ENCODE data around the gene FGL2.

FGL2 gene

DNA sequence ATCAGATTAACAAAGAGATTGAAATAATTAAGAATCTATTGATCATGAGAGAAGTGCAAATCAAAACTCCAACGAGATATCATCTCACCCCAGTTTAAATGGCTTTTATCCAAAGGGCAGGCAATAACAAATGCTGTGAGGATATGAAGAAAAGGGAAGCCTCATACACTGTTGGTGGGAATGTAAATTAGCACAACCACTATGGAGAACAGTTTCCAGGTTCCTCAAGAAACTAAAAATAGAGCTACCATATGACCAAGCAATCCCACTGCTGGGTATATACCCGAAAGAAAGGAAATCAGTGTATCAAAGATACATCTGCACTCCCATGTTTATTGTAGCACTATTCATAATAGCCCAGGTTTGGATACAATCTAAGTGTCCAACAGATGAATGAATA is 13.8 kb downstream of the FGL2 start:
- Histone ChIP-seq H3K9ac (ENCODE audit: low read length) (no peak overlapping the region), H3K4me2 (ENCODE audit: low read length) (no peak overlapping the region), H3F3A (ENCODE audit: insufficient read depth, low read length) (peaks cover 5% of the 10 kb centered on the region; the same call in 1 of the 2 replicates), H3K4me1 (ENCODE audit: insufficient read depth, low read length, severe bottlenecking) (peaks cover 12% of the 10 kb centered on the region), H3K27ac (ENCODE audit: low read depth, low read length, poor library complexity, severe bottlenecking) (no peak overlapping the region), H3K9me3 (ENCODE audit: low read length) (peaks cover 4% of the 10 kb centered on the region; the same call in 1 of the 2 replicates), H2AFZ (ENCODE audit: low read length) (no peak overlapping the region), H3K36me3 (ENCODE audit: insufficient read depth, low read length) (no peaks in the 10 kb centered on the region), H3K9me2 (ENCODE audit: low read depth, low read length) (no peaks in the 10 kb centered on the region), H4K20me1 (ENCODE audit: insufficient read depth, low read length) (no peaks in the 10 kb centered on the region), H3K79me2 (ENCODE audit: insufficient read depth, low read length) (no peaks in the 10 kb centered on the region), H3K27me3 (ENCODE audit: insufficient read depth, low read length) (no peaks in the 10 kb centered on the region), H3K4me3 (ENCODE audit: low read depth, low read length, poor library complexity, severe bottlenecking) (no peak overlapping the region)
- TF ChIP-seq EZH2 (IDR thresholded peaks at IDR 0.05; ENCODE audit: borderline replicate concordance, low read length) = no peak
- TF ChIP-seq, protein P1, sequence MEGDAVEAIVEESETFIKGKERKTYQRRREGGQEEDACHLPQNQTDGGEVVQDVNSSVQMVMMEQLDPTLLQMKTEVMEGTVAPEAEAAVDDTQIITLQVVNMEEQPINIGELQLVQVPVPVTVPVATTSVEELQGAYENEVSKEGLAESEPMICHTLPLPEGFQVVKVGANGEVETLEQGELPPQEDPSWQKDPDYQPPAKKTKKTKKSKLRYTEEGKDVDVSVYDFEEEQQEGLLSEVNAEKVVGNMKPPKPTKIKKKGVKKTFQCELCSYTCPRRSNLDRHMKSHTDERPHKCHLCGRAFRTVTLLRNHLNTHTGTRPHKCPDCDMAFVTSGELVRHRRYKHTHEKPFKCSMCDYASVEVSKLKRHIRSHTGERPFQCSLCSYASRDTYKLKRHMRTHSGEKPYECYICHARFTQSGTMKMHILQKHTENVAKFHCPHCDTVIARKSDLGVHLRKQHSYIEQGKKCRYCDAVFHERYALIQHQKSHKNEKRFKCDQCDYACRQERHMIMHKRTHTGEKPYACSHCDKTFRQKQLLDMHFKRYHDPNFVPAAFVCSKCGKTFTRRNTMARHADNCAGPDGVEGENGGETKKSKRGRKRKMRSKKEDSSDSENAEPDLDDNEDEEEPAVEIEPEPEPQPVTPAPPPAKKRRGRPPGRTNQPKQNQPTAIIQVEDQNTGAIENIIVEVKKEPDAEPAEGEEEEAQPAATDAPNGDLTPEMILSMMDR (IDR thresholded peaks at IDR 0.05; ENCODE audit: low read length) = no peak

DNA sequence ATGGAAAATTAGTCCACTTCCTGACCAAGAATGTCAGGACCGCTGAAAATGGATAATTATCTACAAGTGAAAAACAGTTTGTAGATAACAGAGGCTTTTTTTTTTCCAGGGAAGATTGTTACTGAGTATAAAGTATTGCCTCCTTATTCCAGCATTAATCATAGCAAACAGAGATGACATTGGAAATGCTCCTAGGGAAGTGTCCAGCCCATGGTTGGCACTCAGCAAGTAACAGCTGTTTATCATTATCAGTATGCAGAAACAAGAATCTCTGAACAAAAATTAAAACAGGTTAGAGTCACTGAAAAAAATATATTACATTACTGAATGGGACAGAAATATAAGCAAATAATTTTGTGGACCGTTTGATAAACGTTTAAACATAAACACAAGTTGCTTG is 14.6 kb downstream of the FGL2 start:
- no peaks in the 10 kb centered on the region for H3K9me2 ChIP-seq (ENCODE audit: low read depth, low read length)
- H3K36me3 ChIP-seq (ENCODE audit: insufficient read depth, low read length) = no peaks in the 10 kb centered on the region
- no peaks in the 10 kb centered on the region for H4K20me1 ChIP-seq (ENCODE audit: insufficient read depth, low read length)
- H3K79me2 ChIP-seq (ENCODE audit: insufficient read depth, low read length) = no peaks in the 10 kb centered on the region
- no peak overlapping the region for H3K9ac ChIP-seq (ENCODE audit: low read length)
- H3K4me2 ChIP-seq (ENCODE audit: low read length) = no peak overlapping the region
- peaks cover 12% of the 10 kb centered on the region for H3K4me1 ChIP-seq (ENCODE audit: insufficient read depth, low read length, severe bottlenecking)
- H3K4me3 ChIP-seq (ENCODE audit: low read depth, low read length, poor library complexity, severe bottlenecking) = no peak overlapping the region
- H3K27me3 ChIP-seq (ENCODE audit: insufficient read depth, low read length) = no peaks in the 10 kb centered on the region
- H3F3A ChIP-seq (ENCODE audit: insufficient read depth, low read length) = peaks cover 5% of the 10 kb centered on the region; the same call in 1 of the 2 replicates
- TF ChIP-seq, protein P1 (IDR thresholded peaks at IDR 0.05; ENCODE audit: low read length) = no peak
- no peak for TF ChIP-seq EZH2 (IDR thresholded peaks at IDR 0.05; ENCODE audit: borderline replicate concordance, low read length)
- H2AFZ ChIP-seq (ENCODE audit: low read length) = no peak overlapping the region
- H3K9me3 ChIP-seq (ENCODE audit: low read length) = peaks cover 4% of the 10 kb centered on the region; the same call in 1 of the 2 replicates
- H3K27ac ChIP-seq (ENCODE audit: low read depth, low read length, poor library complexity, severe bottlenecking) = no peak overlapping the region

DNA sequence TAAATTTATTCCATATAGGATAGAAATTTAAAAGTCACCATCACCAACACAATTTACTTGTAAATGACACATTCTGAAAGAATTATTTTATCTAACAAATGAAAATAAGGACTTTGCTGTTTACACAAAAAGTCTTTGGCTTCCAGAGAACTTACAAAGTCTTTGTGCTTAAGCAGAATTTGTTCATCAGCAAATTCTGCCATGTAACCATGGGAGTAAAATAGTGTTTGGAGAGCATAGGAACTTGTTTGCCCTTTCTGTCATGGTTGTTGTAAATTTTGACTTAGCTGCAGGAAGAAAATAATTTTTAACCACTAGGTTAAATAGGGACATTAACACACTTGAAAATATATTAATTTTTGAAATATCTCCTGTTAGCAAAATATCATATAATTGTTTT is 15.2 kb downstream of the FGL2 start:
- Histone ChIP-seq H3K9ac (ENCODE audit: low read length) (no peak overlapping the region), H3K4me1 (ENCODE audit: insufficient read depth, low read length, severe bottlenecking) (peaks cover 7% of the 10 kb centered on the region), H3K27ac (ENCODE audit: low read depth, low read length, poor library complexity, severe bottlenecking) (no peak overlapping the region), H3K36me3 (ENCODE audit: insufficient read depth, low read length) (no peaks in the 10 kb centered on the region), H3K27me3 (ENCODE audit: insufficient read depth, low read length) (no peaks in the 10 kb centered on the region), H3K4me3 (ENCODE audit: low read depth, low read length, poor library complexity, severe bottlenecking) (no peak overlapping the region), H3K4me2 (ENCODE audit: low read length) (no peak overlapping the region), H2AFZ (ENCODE audit: low read length) (no peak overlapping the region), H4K20me1 (ENCODE audit: insufficient read depth, low read length) (no peaks in the 10 kb centered on the region), H3K79me2 (ENCODE audit: insufficient read depth, low read length) (no peaks in the 10 kb centered on the region), H3F3A (ENCODE audit: insufficient read depth, low read length) (peaks cover 5% of the 10 kb centered on the region; the same call in 1 of the 2 replicates), H3K9me3 (ENCODE audit: low read length) (peaks cover 4% of the 10 kb centered on the region; the same call in 1 of the 2 replicates), H3K9me2 (ENCODE audit: low read depth, low read length) (no peaks in the 10 kb centered on the region)
- TF ChIP-seq, protein P1 (IDR thresholded peaks at IDR 0.05; ENCODE audit: low read length) = no peak
- TF ChIP-seq EZH2 (IDR thresholded peaks at IDR 0.05; ENCODE audit: borderline replicate concordance, low read length) = no peak

Data from OCI-LY1 (cell line).